OCI-LY1 (cell line): ENCODE measurements around the gene ZNF296.

Experiments
- EZH2 ChIP-seq: fragments of 200-600 bp; sonication (generic), shearing (Covaris generic); IDR thresholded peaks from 2 replicates; pipeline ENCODE4 v1.8.0; 2017; ENCODE audit warnings: borderline replicate concordance, mixed run types, mild to moderate bottlenecking, antibody characterized with exemption, low read length, moderate library complexity, mixed read lengths
- TF ChIP-seq, protein P1 (sequence below): fragments of 200-600 bp; sonication (generic), shearing (Covaris generic); IDR thresholded peaks from 2 replicates; pipeline ENCODE4 v1.5.1; 2017; ENCODE audit warnings: mild to moderate bottlenecking, antibody characterized with exemption, low read length, moderate library complexity, mixed read lengths

DNA sequence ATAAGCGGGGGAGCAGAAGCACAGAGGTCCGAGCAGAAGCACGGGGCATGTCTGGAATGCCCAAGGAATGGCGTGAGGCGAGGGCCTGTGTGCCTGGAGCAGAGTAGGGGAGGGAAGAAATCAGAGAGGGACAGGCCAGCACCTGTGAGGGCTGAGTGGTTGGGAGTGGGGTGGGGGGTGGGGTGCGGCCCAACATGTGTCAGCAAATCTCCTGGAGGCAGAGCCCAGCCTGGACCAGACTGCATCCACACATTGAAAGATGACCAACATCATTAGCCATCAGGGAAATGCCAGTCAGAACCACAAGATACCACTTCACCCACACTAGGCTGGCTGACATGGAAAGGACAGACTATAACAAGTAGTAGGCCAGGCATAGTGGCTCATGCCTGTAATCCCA lies 26.2 kb downstream of the ZNF296 start:
- TF ChIP-seq, protein P1, sequence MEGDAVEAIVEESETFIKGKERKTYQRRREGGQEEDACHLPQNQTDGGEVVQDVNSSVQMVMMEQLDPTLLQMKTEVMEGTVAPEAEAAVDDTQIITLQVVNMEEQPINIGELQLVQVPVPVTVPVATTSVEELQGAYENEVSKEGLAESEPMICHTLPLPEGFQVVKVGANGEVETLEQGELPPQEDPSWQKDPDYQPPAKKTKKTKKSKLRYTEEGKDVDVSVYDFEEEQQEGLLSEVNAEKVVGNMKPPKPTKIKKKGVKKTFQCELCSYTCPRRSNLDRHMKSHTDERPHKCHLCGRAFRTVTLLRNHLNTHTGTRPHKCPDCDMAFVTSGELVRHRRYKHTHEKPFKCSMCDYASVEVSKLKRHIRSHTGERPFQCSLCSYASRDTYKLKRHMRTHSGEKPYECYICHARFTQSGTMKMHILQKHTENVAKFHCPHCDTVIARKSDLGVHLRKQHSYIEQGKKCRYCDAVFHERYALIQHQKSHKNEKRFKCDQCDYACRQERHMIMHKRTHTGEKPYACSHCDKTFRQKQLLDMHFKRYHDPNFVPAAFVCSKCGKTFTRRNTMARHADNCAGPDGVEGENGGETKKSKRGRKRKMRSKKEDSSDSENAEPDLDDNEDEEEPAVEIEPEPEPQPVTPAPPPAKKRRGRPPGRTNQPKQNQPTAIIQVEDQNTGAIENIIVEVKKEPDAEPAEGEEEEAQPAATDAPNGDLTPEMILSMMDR, result no peak
- no peak for TF ChIP-seq EZH2
